ENCODE data around the gene ACP7.

ACP7 gene

DNA sequence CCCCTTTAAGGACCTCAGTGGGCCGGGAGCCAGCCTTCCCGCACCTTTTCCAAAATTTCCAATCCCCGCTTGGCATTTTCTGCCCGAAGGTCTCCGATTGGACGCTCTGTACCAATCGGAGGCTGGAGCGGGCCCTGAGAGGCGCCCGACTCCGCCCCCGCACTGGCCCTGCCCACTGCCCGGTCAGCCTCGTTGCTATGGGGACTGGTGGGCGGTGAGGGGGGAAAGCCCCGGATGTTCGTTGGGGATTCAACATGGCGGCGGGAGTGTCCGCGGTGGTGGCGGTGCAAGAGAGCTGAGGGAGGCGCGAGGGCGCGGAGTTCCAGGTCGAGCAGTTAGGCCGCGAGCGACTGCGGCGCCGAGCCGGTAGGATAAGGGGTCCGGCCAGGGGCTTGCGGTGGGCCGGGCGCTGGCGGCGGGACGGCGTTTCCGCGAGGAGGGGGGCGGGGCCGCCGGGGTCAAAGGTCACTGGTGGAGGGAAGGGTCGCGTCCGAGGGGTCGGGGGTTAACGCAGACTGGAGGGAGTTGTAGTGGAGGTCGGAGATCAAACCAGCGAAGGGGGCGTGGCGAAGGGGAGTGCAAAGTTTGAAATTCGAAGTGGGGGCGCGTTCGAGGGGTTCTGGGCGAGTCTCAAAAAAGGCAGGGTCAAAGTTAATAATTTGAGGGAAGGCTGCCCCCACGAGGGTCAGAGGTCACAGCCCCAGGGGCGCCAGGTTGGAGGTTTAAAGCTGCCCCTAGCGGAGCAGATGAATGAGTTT lies 41.6 kb downstream of the ACP7 start, which contains the start of gene PAK4:
TSS of gene PAK4 (plus strand) at position 233 of the 758 bp plus-strand sequence. CDS start 43,768 bp downstream, outside the sequence.
- DNase-seq = peak; percentile 97
- peak within 1 kb of the TSS; percentile 79 for H3K9ac ChIP-seq (ENCODE audit: low read length)
- peak within 1 kb of the TSS; percentile 76 for H3K4me2 ChIP-seq (ENCODE audit: low read depth, low read length)
- H3K4me3 ChIP-seq (ENCODE audit: low read length) = peak within 1 kb of the TSS; percentile 92
- H3K4me1 ChIP-seq (ENCODE audit: low read length) = peaks cover 9% of the 10 kb centered on the region; the same call in 1 of the 2 replicates
- no peak for TF ChIP-seq EZH2 (optimal IDR thresholded peaks at IDR 0.05; ENCODE audit: low read depth, low read length)
- TF ChIP-seq, protein P1, sequence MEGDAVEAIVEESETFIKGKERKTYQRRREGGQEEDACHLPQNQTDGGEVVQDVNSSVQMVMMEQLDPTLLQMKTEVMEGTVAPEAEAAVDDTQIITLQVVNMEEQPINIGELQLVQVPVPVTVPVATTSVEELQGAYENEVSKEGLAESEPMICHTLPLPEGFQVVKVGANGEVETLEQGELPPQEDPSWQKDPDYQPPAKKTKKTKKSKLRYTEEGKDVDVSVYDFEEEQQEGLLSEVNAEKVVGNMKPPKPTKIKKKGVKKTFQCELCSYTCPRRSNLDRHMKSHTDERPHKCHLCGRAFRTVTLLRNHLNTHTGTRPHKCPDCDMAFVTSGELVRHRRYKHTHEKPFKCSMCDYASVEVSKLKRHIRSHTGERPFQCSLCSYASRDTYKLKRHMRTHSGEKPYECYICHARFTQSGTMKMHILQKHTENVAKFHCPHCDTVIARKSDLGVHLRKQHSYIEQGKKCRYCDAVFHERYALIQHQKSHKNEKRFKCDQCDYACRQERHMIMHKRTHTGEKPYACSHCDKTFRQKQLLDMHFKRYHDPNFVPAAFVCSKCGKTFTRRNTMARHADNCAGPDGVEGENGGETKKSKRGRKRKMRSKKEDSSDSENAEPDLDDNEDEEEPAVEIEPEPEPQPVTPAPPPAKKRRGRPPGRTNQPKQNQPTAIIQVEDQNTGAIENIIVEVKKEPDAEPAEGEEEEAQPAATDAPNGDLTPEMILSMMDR (IDR thresholded peaks at IDR 0.05; ENCODE audit: low read length) = no peak
- no peak for TF ChIP-seq EZH2phosphoT487 (IDR thresholded peaks at IDR 0.05; ENCODE audit: low read length)
- H2AFZ ChIP-seq (ENCODE audit: low read length) = peak within 1 kb of the TSS; percentile 93
- no peaks in the 10 kb centered on the region for H3K9me2 ChIP-seq (replicated peaks; ENCODE audit: insufficient read depth, low read length)
- no peaks in the 10 kb centered on the region for H3F3A ChIP-seq (ENCODE audit: insufficient read depth, low read length)
- H4K20me1 ChIP-seq (ENCODE audit: insufficient read depth, low read length) = no peaks in the 10 kb centered on the region
- no peaks in the 10 kb centered on the region; the same call in 1 of the 2 replicates for H3K27me3 ChIP-seq (replicated peaks; ENCODE audit: insufficient read depth, low read length)
- H3K9me3 ChIP-seq (replicated peaks; ENCODE audit: insufficient read depth, low read length) = no peaks in the 10 kb centered on the region
- no peaks in the 10 kb centered on the region for H3K36me3 ChIP-seq (replicated peaks; ENCODE audit: insufficient read depth, low read length)
- peak within 1 kb of the TSS; percentile 31; the same call in 1 of the 2 replicates for H3K27ac ChIP-seq (ENCODE audit: low read length)
- peaks cover 43% of the 10 kb centered on the region for H3K79me2 ChIP-seq (ENCODE audit: low read length)

DNA sequence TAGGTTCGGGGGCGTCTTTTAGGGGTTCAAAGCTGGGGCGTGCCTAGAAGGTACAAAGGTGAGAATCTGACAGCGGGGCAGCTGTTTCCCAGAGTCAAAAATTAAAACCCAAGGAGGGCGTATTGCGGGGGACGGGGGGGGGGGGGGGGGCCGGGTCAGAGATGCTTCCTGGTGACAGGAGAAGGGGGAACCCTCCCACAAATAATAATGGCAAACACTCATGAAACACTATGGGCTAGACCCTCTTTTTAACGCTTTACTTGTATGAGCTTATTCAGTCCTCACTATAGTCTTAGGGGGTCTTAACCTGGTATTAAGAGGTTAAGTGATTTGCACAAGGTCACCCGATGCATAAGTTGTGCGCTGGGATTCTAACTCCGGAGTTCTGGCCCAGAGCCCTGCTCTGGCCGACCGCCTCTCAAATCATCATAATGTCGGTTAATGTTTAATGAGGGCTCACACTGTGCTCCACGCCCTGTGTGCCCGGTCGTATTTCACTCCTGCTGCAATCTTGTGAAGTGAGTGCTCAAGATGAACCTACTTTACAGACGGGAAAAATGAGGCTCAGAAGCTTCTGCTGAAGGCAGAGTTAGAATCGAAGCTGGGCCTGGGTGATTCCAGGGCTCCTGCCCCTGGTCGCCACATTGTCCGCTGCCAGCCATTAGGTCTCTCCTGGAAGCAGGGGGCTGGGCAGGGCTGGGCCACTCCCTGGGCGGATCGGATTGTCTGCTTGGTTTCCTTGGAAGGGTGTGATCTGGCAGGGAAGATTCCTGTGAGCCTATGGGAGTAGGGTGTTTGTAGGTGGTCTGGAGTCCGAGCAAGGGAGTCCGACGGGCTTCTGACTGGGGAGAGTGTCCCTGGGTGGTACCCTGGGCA lies 42.4 kb downstream of the ACP7 start:
- H3K27ac ChIP-seq (ENCODE audit: low read length) = no peak overlapping the region
- peak overlapping the region; percentile 92 for H3K4me3 ChIP-seq (ENCODE audit: low read length)
- H3F3A ChIP-seq (ENCODE audit: insufficient read depth, low read length) = no peaks in the 10 kb centered on the region
- no peaks in the 10 kb centered on the region for H4K20me1 ChIP-seq (ENCODE audit: insufficient read depth, low read length)
- H3K27me3 ChIP-seq (replicated peaks; ENCODE audit: insufficient read depth, low read length) = no peaks in the 10 kb centered on the region
- H3K4me1 ChIP-seq (ENCODE audit: low read length) = peaks cover 9% of the 10 kb centered on the region; the same call in 1 of the 2 replicates
- no peaks in the 10 kb centered on the region for H3K9me2 ChIP-seq (replicated peaks; ENCODE audit: insufficient read depth, low read length)
- peaks cover 50% of the 10 kb centered on the region for H3K79me2 ChIP-seq (ENCODE audit: low read length)
- H3K36me3 ChIP-seq (replicated peaks; ENCODE audit: insufficient read depth, low read length) = no peaks in the 10 kb centered on the region
- peak overlapping the region; percentile 93 for H2AFZ ChIP-seq (ENCODE audit: low read length)
- peak overlapping the region; percentile 79; the same call in 1 of the 2 replicates for H3K9ac ChIP-seq (ENCODE audit: low read length)
- H3K4me2 ChIP-seq (ENCODE audit: low read depth, low read length) = peak overlapping the region; percentile 76
- DNase-seq = no peak
- H3K9me3 ChIP-seq (replicated peaks; ENCODE audit: insufficient read depth, low read length) = no peaks in the 10 kb centered on the region
- TF ChIP-seq, protein P1 (IDR thresholded peaks at IDR 0.05; ENCODE audit: low read length) = no peak
- TF ChIP-seq EZH2 (optimal IDR thresholded peaks at IDR 0.05; ENCODE audit: low read depth, low read length) = no peak
- TF ChIP-seq EZH2phosphoT487 (IDR thresholded peaks at IDR 0.05; ENCODE audit: low read length) = no peak

DNA sequence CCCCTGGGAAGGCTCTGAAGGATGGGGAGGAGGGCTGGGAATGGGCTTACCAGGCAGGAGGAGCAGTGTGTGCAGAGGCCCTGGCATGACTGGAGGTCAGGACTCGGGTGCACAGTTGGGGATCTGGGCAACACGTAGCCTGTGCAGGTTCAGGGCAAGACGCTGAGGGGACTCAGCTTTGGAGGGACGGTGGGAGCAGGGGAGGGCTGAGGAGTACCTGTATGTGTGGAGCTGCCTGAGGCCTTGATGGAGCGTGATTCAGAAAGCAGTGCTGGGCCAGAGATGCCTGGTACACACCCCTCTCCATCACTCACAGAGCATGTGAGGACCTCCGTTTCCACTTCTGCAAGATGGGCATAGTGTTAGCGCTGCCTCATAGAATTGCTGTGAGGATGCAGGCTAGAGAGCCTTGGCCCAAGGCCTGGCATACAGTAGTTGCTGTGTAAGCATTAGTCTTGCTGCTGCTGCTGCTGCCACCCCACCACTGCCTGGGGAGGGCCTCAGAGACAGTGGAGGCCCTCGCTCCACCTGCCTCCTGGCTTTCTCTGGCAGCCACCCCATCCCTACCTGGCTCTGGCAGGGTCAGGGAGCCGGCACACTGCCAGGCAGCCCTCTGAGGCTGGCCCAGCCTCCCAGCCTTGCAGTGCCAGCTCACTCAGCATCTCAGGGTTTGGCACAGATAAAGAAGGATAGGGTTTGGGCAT lies 43.8 kb downstream of the ACP7 start:
- no peak overlapping the region for H3K4me3 ChIP-seq (ENCODE audit: low read length)
- DNase-seq = no peak
- H3K9ac ChIP-seq (ENCODE audit: low read length) = no peak overlapping the region

More for the DNA sequence above, 43.8 kb downstream of the ACP7 start:
- no peak overlapping the region for H3K27ac ChIP-seq (ENCODE audit: low read length)
- H3K4me1 ChIP-seq (ENCODE audit: low read length) = peaks cover 4% of the 10 kb centered on the region; the same call in 1 of the 2 replicates
- H2AFZ ChIP-seq (ENCODE audit: low read length) = no peak overlapping the region
- no peak overlapping the region for H3K4me2 ChIP-seq (ENCODE audit: low read depth, low read length)
- H4K20me1 ChIP-seq (ENCODE audit: insufficient read depth, low read length) = no peaks in the 10 kb centered on the region
- no peaks in the 10 kb centered on the region for H3K9me2 ChIP-seq (replicated peaks; ENCODE audit: insufficient read depth, low read length)
- H3K36me3 ChIP-seq (replicated peaks; ENCODE audit: insufficient read depth, low read length) = no peaks in the 10 kb centered on the region
- H3K79me2 ChIP-seq (ENCODE audit: low read length) = peaks cover 63% of the 10 kb centered on the region
- no peaks in the 10 kb centered on the region for H3K9me3 ChIP-seq (replicated peaks; ENCODE audit: insufficient read depth, low read length)
- TF ChIP-seq EZH2phosphoT487 (IDR thresholded peaks at IDR 0.05; ENCODE audit: low read length) (no peak), EZH2 (optimal IDR thresholded peaks at IDR 0.05; ENCODE audit: low read depth, low read length) (no peak)
- TF ChIP-seq, protein P1 (IDR thresholded peaks at IDR 0.05; ENCODE audit: low read length) = no peak
- no peaks in the 10 kb centered on the region for H3K27me3 ChIP-seq (replicated peaks; ENCODE audit: insufficient read depth, low read length)
- no peaks in the 10 kb centered on the region for H3F3A ChIP-seq (ENCODE audit: insufficient read depth, low read length)
